ENCODE results near the gene BHLHA9.
"Not testable (repeated sequence)": the region's sequence is repeated elsewhere in the genome, so short reads cannot be mapped to it uniquely, and the experiment has no call there.

BHLHA9 gene

GRCh38 chr17:1232786-1233185, 37.5 kb upstream of the BHLHA9 start:
- no peak for TF ChIP-seq CTCF (IDR thresholded peaks at IDR 0.05; ENCODE audit: low read depth, low read length, missing control alignments)
- no peak overlapping the region for H3K4me3 ChIP-seq (ENCODE audit: low read depth, low read length)
- DNase-seq (ENCODE audit: low read depth): no peak

- DNase-seq (ENCODE audit: low read depth): no peak
- no peak for TF ChIP-seq CTCF (IDR thresholded peaks at IDR 0.05; ENCODE audit: low read depth, low read length, missing control alignments)
- no peak overlapping the region for H3K4me3 ChIP-seq (ENCODE audit: low read depth, low read length)
Measured at GRCh38 chr17:1234455-1234854, 35.8 kb upstream of the BHLHA9 start.

GRCh38 chr17:1237471-1237870, 32.8 kb upstream of the BHLHA9 start:
- TF ChIP-seq CTCF (IDR thresholded peaks at IDR 0.05; ENCODE audit: low read depth, low read length, missing control alignments): no peak
- H3K4me3 ChIP-seq (ENCODE audit: low read depth, low read length): no peak overlapping the region
- no peak for DNase-seq (ENCODE audit: low read depth)

GRCh38 chr17:1239210-1239609, 31.0 kb upstream of the BHLHA9 start:
- TF ChIP-seq CTCF (IDR thresholded peaks at IDR 0.05; ENCODE audit: low read depth, low read length, missing control alignments): no peak
- DNase-seq (ENCODE audit: low read depth): no peak

GRCh38 chr17:1240426-1240825, 29.8 kb upstream of the BHLHA9 start:
- H3K4me3 ChIP-seq (ENCODE audit: low read depth, low read length); DNase-seq (ENCODE audit: low read depth): not testable (repeated sequence)

More at GRCh38 chr17:1239210-1239609, 31.0 kb upstream of the BHLHA9 start:
- no peak overlapping the region for H3K4me3 ChIP-seq (ENCODE audit: low read depth, low read length)

GRCh38 chr17:1241929-1242328, 28.3 kb upstream of the BHLHA9 start:
- H3K4me3 ChIP-seq (ENCODE audit: low read depth, low read length): no peak overlapping the region
- DNase-seq (ENCODE audit: low read depth): no peak
- TF ChIP-seq CTCF (IDR thresholded peaks at IDR 0.05; ENCODE audit: low read depth, low read length, missing control alignments): no peak

- H3K4me3 ChIP-seq (ENCODE audit: low read depth, low read length): no peak overlapping the region
- TF ChIP-seq CTCF (IDR thresholded peaks at IDR 0.05; ENCODE audit: low read depth, low read length, missing control alignments): no peak
- DNase-seq (ENCODE audit: low read depth): no peak
Measured at GRCh38 chr17:1244606-1245012, 25.6 kb upstream of the BHLHA9 start.

Measured in GM12864 (cell line).